Gastroesophageal sphincter (tissue), 4 donors: ENCODE data around the gene EWSR1. TPM values are rescaled to one million over a fixed set of nuclear protein-coding genes. Genes with fewer than 3 reads are reported as not detected.

Experiments used
- ATAC-seq: fragments of 150-250 bp; one replicate; pipeline ENCODE4 v1.9.1; 2016; ENCODE audit warnings: mild to moderate bottlenecking, moderate library complexity
- H3K27ac ChIP-seq, 4 donors: fragments of 200-600 bp; sonication (generic) in 3 of 4; 1 replicate in 3 of 4; 2 replicates in 1 of 4; pipeline ENCODE4 v1.5.1; 2016 to 2019
- H3K27me3 ChIP-seq: fragments of 200-600 bp; sonication (generic); one replicate; pipeline ENCODE4 v1.5.1; 2019
- H3K36me3 ChIP-seq, 2 donors: fragments of 200-600 bp; sonication (generic); one replicate each; pipeline ENCODE4 v1.5.1; 2019; ENCODE audit warnings: control low read depth in 1 of 2
- H3K4me1 ChIP-seq, 3 donors: fragments of 200-600 bp; sonication (generic); 1 replicate in 2 of 3; 2 replicates in 1 of 3; pipeline ENCODE4 v1.5.1; 2016 to 2019; ENCODE audit warnings: control low read depth in 2 of 3
- H3K4me3 ChIP-seq, 2 donors: fragments of 200-600 bp; sonication (generic); one replicate each; pipeline ENCODE4 v1.5.1; 2019; ENCODE audit warnings: mild to moderate bottlenecking in 1 of 2, moderate library complexity in 1 of 2
- H3K9me3 ChIP-seq, 3 donors: fragments of 200-600 bp; sonication (generic); one replicate each; pipeline ENCODE4 v1.5.1; 2017 to 2019; ENCODE audit warnings: control low read depth in 2 of 3
- CTCF ChIP-seq, 4 experiments: fragments of 200-600 bp in 2 of 4; fragments of 450-650 bp in 2 of 4; sonication (generic) in 1 of 4; IDR thresholded peaks; one replicate each; pipeline ENCODE4 v1.5.1; 2017 to 2019; ENCODE audit warnings: antibody characterized with exemption in 4 of 4, mild to moderate bottlenecking in 2 of 4, moderate library complexity in 2 of 4
- EP300 ChIP-seq: sonication (generic); formaldehyde crosslinking; IDR thresholded peaks from one replicate; pipeline ENCODE4 v1.6.1; 2017; ENCODE audit warnings: antibody characterized with exemption, mild to moderate bottlenecking
- POLR2A ChIP-seq, 2 donors: fragments of 450-650 bp; IDR thresholded peaks; one replicate each; pipeline ENCODE4 v1.6.1; 2017; ENCODE audit warnings: antibody characterized with exemption in 2 of 2, mild to moderate bottlenecking in 2 of 2, moderate library complexity in 1 of 2
- POLR2AphosphoS5 ChIP-seq: sonication (generic); formaldehyde crosslinking; IDR thresholded peaks from one replicate; pipeline ENCODE4 v1.6.1; 2017; ENCODE audit warnings: antibody characterized with exemption
- WGBS, 2 donors: methylation state at CpG; one replicate each; pipeline ENCODE4 v1.1.5; 2018; ENCODE audit warnings: low coverage in 1 of 2; 5-methylcytosine and 5-hydroxymethylcytosine counted together
- total RNA-seq, 4 donors: library from RNA; depleted of rRNA; stranded (reverse); fragments of >200 nt; gene quantifications; one replicate each; pipeline ENCODE4 v1.1.0, GENCODE V29; 2016

EWSR1 gene
- total RNA-seq, 4 donors from 2014 or later = 169 to 209 (median 204) TPM

GRCh38 chr22:29305836-29306174 is 37.7 kb downstream of the EWSR1 start:
- no peaks in the 10 kb centered on the region for H3K9me3 ChIP-seq
- WGBS, 2 donors = 38 to 60% methylated on average over 1 to 3 of the region's 7 CpGs
- H3K4me3 ChIP-seq = peak overlapping the region in 1 of 2 donors; percentile 95
- TF ChIP-seq CTCF (IDR thresholded peaks at IDR 0.05) (no peak), EP300 (no peak), POLR2AphosphoS5 (no peak), POLR2A (IDR thresholded peaks at IDR 0.05) (no peak)
- peaks cover 0 to 11% of the 10 kb centered on the region in 2 donors for H3K36me3 ChIP-seq
- ATAC-seq = no peak
- peak overlapping the region in 3 of 4 donors; percentile 92 to 97 (median 97) for H3K27ac ChIP-seq
- H3K4me1 ChIP-seq = peaks cover 3 to 71% (median 43%) of the 10 kb centered on the region in 3 donors
- H3K27me3 ChIP-seq = no peaks in the 10 kb centered on the region

DNA sequence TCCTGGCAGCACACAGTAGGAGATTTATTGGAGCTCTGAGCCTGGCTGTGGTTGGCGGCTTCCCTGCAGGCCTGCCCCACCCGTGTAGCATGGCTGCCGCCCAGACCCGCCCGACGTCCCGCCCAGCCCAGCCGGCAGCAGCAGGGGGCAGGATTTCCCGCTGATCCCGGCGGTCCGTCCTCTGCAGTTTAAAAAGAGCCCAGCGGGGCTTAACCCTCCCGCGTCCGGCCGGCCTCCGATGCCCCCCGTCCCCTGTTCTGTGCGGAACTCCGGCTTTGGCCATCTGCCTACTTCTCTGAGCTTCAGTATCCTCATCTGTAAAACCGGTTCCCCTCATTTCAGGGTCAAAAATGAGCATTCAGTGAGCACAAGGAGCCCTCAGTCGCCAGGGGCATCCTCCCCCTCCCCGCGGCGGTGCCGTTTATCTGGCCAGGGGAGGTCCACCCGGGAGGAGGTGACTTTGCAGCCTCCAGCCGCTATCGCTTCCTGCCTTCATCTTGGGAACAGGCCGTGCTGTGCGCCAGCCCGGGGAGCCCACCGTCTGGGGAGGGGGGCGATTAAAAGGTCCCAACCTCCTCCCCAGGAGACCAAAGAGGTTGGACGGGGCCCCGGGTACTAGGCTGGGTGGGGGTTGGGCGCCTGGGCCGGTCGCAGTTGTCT is 38.2 kb downstream of the EWSR1 start, which contains the start of gene GAS2L1:
Gene GAS2L1, plus strand, starts transcription at position 476 of the 660 bp plus-strand sequence. CDS start 1,456 bp downstream, outside the sequence.
- TF ChIP-seq POLR2A (IDR thresholded peaks at IDR 0.05) = no peak
- TF ChIP-seq EP300 = no peak
- TF ChIP-seq POLR2AphosphoS5 = peak; percentile 53
- TF ChIP-seq CTCF (IDR thresholded peaks at IDR 0.05) = peak in 3 of 4 experiments; percentile 79 to 94 (median 80)
- Histone ChIP-seq H3K9me3 (no peaks in the 10 kb centered on the region), H3K27me3 (no peaks in the 10 kb centered on the region), H3K4me1 (peaks cover 3 to 76% (median 45%) of the 10 kb centered on the region in 3 donors), H3K36me3 (peaks cover 0 to 6% of the 10 kb centered on the region in 2 donors), H3K27ac (peak within 1 kb of the TSS; percentile 72 to 97 (median 94)), H3K4me3 (peak within 1 kb of the TSS; percentile 76 to 95)
- WGBS, 2 donors = no CpG with 5 or more reads among the region's 40 CpGs
- peak; percentile 73 for ATAC-seq

- TF ChIP-seq EP300 (no peak), POLR2A (IDR thresholded peaks at IDR 0.05) (peak; percentile 69), CTCF (IDR thresholded peaks at IDR 0.05) (peak in 3 of 4 experiments; percentile 18 to 52 (median 31)), POLR2AphosphoS5 (peak; percentile 48)
- H3K27ac ChIP-seq = peak overlapping the region; percentile 72 to 97 (median 94)
- H3K9me3 ChIP-seq = no peaks in the 10 kb centered on the region
- H3K27me3 ChIP-seq = no peaks in the 10 kb centered on the region
- no peaks in the 10 kb centered on the region for H3K36me3 ChIP-seq
- no CpG with 5 or more reads among the region's 83 CpGs for WGBS, 2 donors
- ATAC-seq = peak; percentile 71
- H3K4me3 ChIP-seq = peak overlapping the region; percentile 76 to 95
- H3K4me1 ChIP-seq = peaks cover 3 to 79% (median 52%) of the 10 kb centered on the region in 3 donors
Measured at GRCh38 chr22:29306835-29307595, 38.9 kb downstream of the EWSR1 start.

- Histone ChIP-seq H3K27ac (peak overlapping the region; percentile 72 to 97 (median 94)), H3K4me1 (peaks cover 3 to 79% (median 51%) of the 10 kb centered on the region in 3 donors), H3K27me3 (no peaks in the 10 kb centered on the region), H3K36me3 (no peaks in the 10 kb centered on the region), H3K9me3 (no peaks in the 10 kb centered on the region), H3K4me3 (peak overlapping the region; percentile 76 to 95)
- WGBS, 2 donors = 0 to 54% methylated on average over 1 to 7 of the region's 20 CpGs
- TF ChIP-seq POLR2AphosphoS5 (no peak), CTCF (IDR thresholded peaks at IDR 0.05) (no peak), POLR2A (IDR thresholded peaks at IDR 0.05) (no peak), EP300 (no peak)
- no peak for ATAC-seq
Measured at GRCh38 chr22:29307596-29308147, 39.6 kb downstream of the EWSR1 start.
